ENCODE measurements around the gene FLT3.

GRCh38 chr13:27977476-27978300 lies 122.7 kb downstream of the FLT3 start:
- no peak for TF ChIP-seq RAD21 (IDR thresholded peaks at IDR 0.05; ENCODE audit: low read depth)
- no peak for TF ChIP-seq REST (IDR thresholded peaks at IDR 0.05; ENCODE audit: low read depth)
- no peak for TF ChIP-seq MAX (IDR thresholded peaks at IDR 0.05)
- no peak for TF ChIP-seq TAF1 (IDR thresholded peaks at IDR 0.05; ENCODE audit: low read depth)
- no peak for TF ChIP-seq CEBPB (IDR thresholded peaks at IDR 0.05)
- no peak for TF ChIP-seq USF1 (IDR thresholded peaks at IDR 0.05)
- no peak for TF ChIP-seq TEAD4 (IDR thresholded peaks at IDR 0.05)
- TF ChIP-seq EGR1 (IDR thresholded peaks at IDR 0.05) = no peak
- no peak for TF ChIP-seq EP300 (IDR thresholded peaks at IDR 0.05; ENCODE audit: borderline replicate concordance)
- no peak for TF ChIP-seq CREB1 (IDR thresholded peaks at IDR 0.05; ENCODE audit: low read depth)
- TF ChIP-seq NFIC (IDR thresholded peaks at IDR 0.05) = no peak
- no peak for TF ChIP-seq FOXM1 (IDR thresholded peaks at IDR 0.05; ENCODE audit: borderline replicate concordance, low read depth)
- no peak for TF ChIP-seq ZBTB7A (IDR thresholded peaks at IDR 0.05; ENCODE audit: low read depth)
- TF ChIP-seq YY1 (IDR thresholded peaks at IDR 0.05; ENCODE audit: low read depth) = no peak

Data from Ishikawa (cell line).